Stimulated activated CD4-positive, alpha-beta T cell treated with anti-CD3 and anti-CD28 coated beads, TNF-alpha, amount 100 ng/mL, for 1 hour (primary cell): Measurements from ENCODE around the gene PHKB.
A peak's percentile ranks its signal among the peaks of the same experiment; 100 is the strongest.
"Not testable (repeated sequence)": the region's sequence is repeated elsewhere in the genome, so short reads cannot be mapped to it uniquely, and the experiment has no call there.

Experiments used
- DNase-seq, 3 donors: peaks; one replicate each; pipeline ENCODE4 v3.0.0-alpha.2; 2020; ENCODE audit warnings: low read depth in 3 of 3, low spot score in 1 of 3

The PHKB gene

GRCh38 chr16:47460711-47461597 lies at the start of gene PHKB, which contains the start of gene ITFG1:
Gene PHKB, plus strand, starts transcription at chr16:47461331. Its CDS starts 20 bp downstream, at chr16:47461351.
Gene ITFG1, minus strand, starts transcription at chr16:47461063. Its CDS starts 18 bp downstream, at chr16:47461045.
- DNase-seq = peak; percentile 86 to 90 (median 88)

GRCh38 chr16:47413041-47413440 lies 48.1 kb upstream of the PHKB start:
- DNase-seq = no peak

- no peak for DNase-seq
These were observed 44.3 kb upstream of the PHKB start for GRCh38 chr16:47416869-47417268.

GRCh38 chr16:47424846-47425245 lies 36.3 kb upstream of the PHKB start:
- DNase-seq = no peak

- DNase-seq = no peak
These were observed 34.3 kb upstream of the PHKB start for GRCh38 chr16:47426806-47427205.

GRCh38 chr16:47431960-47432359 lies 29.2 kb upstream of the PHKB start:
- no peak for DNase-seq

GRCh38 chr16:47434274-47434673 lies 26.9 kb upstream of the PHKB start:
- not testable (repeated sequence) for DNase-seq

- not testable (repeated sequence) for DNase-seq
These were observed 21.1 kb upstream of the PHKB start for GRCh38 chr16:47440066-47440465.

- not testable (repeated sequence) for DNase-seq
These were observed 18.2 kb upstream of the PHKB start for GRCh38 chr16:47442884-47443283.

- DNase-seq = no peak
These were observed 14.7 kb upstream of the PHKB start for GRCh38 chr16:47446431-47446830.

- DNase-seq = no peak
These were observed 12.1 kb upstream of the PHKB start for GRCh38 chr16:47448830-47449575.

- DNase-seq = no peak
These were observed 11.3 kb upstream of the PHKB start for GRCh38 chr16:47449788-47450187.

GRCh38 chr16:47458331-47458730 lies 2.8 kb upstream of the PHKB start:
- DNase-seq = no peak

GRCh38 chr16:47459603-47460002 lies 1.5 kb upstream of the PHKB start:
- DNase-seq = no peak

GRCh38 chr16:47460359-47460710 lies 796 bp upstream of the PHKB start:
- no peak for DNase-seq

GRCh38 chr16:47461598-47462266 lies 601 bp downstream of the PHKB start:
- DNase-seq = no peak

- DNase-seq = no peak
These were observed 2.9 kb downstream of the PHKB start for GRCh38 chr16:47463771-47464624.

GRCh38 chr16:47465919-47466630 lies 4.9 kb downstream of the PHKB start:
- DNase-seq = no peak

GRCh38 chr16:47467501-47467900 lies 6.4 kb downstream of the PHKB start:
- DNase-seq = no peak

GRCh38 chr16:47468070-47468689 lies 7.0 kb downstream of the PHKB start:
- DNase-seq = not testable (repeated sequence)
